HG03045 (cell line): Measurements from ENCODE around the gene BRD3OS.
"Not testable (repeated sequence)": the region's sequence is repeated elsewhere in the genome, so short reads cannot be mapped to it uniquely, and the experiment has no call there.

Experiments
- ATAC-seq: cut with Tn5 transposase; IDR thresholded peaks from one replicate; pipeline ENCODE4 v1.9.1; 2021; ENCODE audit warnings: mild to moderate bottlenecking, moderate library complexity; ENCODE audit not compliant: unreplicated experiment

Gene BRD3OS

GRCh38 chr9:134061688-134062371 lies 36.5 kb downstream of the BRD3OS start:
- no peak for ATAC-seq

GRCh38 chr9:134062461-134063087 lies 37.3 kb downstream of the BRD3OS start:
- no peak for ATAC-seq

DNA sequence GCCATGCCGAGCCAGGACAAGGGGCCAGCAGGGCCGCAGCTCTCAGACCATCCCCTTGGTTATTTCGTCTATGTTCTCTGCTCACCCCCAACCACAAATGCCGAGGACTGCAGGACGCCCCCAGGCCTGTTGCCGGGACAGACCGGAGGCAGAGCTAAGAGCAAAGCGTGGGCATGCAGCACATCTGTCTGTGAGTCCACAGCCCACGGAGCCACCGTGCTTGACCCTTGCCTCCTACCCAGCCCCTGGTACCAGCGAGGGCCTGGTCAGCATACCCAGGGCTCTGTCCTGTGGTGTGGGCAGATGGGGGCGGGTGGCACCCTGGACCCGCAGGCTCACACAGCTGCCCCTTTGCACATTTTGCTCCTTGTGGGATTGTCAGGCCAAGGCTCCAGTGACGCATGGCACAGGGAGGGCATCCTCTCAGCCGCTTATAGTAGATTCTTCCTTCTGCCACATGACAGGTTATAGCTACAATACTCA lies 37.8 kb downstream of the BRD3OS start:
- ATAC-seq, result no peak

DNA sequence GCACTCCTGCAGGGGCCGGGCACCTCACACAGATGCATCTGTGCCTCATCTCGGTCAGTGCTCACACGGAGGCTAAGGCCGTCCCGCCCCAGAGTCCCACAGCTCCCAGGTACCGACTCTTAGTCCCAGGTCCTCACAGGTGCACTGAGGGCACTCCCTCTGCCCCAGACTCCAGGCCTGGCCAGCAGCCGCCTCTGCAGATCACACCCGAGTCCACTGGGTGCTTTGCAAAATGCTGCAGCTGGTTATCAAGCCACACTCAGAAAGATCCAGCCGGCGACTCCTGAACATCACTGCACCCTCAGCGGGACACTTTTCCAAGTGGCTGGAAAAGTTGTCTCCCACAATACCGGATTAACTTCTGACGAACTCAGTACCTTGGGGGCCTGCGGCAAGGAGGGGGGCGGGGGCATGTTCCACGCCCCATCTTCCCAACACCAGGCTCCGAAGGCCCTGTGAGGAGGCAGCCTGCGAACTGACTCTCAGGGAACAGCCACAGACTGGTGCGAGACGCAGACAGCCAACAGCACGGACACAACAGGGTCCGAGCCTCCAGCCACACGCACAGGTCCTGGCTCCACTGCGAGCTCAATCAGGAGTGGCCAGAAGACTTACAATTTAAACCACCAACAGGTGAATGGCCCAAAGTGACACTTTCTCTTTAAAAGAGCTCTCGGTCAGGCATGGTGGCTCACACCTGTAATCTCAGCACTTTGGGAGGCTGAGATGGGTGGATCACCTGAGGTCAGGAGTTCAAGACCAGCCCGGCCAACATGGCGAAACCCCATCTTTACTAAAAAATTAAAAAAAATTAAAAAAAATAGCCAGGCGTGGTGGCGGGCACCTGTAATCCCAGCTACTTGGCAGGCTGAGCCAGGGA lies 38.5 kb downstream of the BRD3OS start:
- ATAC-seq, result no peak

DNA sequence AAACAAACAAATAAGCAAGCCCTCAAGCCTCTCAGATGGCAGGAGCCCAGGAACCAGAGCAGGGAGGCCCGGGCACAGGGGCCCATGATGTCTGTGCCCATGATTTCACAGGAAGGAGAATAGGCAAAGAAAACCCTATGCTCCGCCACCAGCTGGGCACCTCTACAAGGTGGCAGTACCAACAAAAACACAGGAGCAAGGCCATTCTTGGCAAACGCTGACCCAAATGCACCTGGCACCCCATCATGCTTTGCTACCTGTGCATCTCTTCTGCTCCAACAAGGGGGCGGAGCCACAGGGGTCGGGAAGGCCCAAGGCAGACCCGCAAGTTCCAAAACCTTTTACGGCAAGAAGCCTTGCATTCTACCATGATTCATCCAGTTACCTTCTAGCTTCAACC lies 39.4 kb downstream of the BRD3OS start:
- ATAC-seq, result no peak

DNA sequence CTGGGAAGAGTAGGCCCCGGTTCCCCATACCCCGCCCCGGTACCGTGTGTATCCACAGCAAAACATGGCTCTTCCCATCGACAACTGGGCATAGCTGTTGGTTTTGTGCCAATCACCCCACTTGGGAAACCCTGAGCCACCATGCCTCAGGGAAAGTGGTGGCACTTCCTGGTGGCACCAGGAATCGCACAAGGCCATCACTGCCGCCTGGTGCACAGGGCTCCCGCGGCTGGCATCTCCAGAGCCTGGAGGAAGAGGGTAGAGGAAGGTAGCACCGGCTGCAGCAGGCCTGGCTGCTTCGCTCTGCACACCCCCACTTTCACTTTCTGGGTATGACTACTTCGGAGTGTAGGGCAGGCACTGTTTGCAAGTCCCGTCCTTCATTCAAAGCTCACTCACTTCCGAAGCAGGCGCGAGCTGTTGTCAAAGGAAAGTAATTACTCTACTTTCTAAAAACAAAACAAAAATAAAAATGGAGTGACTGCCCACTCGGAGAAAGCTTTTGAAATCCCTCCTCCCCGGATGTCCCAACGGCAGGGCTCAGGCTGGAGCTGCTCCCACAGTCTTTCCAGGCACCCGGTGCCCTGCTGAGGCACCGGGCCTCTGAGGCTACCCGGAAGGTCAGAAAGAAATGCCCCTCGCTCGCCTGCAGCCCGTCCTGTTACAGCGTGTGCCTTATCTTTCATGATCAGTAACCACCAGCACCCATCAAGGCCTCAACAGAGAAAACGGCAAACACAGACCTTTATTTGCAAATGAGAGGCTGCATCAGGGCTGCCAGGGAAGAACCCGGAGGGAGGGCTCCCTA lies 40.5 kb downstream of the BRD3OS start:
- ATAC-seq, result no peak

GRCh38 chr9:134066526-134066912 lies 41.2 kb downstream of the BRD3OS start:
- ATAC-seq, result no peak

GRCh38 chr9:134066913-134067851 lies 41.9 kb downstream of the BRD3OS start:
- no peak for ATAC-seq

DNA sequence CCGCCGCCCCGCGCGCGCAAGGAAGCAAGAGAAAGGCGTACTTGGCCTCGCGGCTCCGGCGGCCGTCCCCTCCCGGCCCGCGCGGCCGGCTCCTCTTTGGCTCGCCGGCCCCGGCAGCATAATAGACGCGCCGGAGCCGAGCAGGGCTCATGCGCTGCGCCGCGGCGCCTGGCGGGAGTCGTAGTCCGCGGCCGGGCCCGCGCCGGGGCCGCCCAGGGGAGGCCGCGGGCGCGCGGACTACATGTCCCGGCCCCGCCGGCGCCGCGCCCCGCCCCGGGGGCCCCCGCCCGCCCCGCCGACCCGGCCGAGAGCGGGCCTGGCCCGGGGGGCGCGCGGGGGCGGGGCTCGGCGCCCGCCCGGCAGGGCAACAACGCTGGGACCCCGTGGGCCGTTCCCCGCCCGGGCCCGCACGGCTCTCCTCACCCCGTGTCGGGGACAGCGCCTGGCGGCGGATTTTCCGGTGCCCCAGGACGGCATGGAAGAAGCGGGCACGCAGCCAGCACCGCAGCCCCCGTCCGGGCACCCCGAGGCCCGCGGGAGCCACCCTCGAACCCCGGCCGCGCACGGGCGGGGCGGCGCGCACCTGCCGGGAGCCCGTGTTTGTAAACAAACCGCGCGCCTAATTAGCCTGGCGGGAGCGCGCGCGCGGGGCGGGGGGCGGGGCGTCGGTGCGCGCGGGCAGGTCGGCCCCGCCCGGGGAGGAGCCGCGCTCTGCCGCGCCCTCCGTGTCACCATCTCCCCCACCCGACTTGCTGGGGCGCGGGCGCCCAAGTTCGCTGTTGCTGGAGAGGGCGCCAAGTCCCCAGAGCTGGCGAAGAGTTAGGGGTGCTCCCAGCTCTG lies 42.8 kb downstream of the BRD3OS start, which contains the start of gene BRD3:
TSS of gene BRD3 (minus strand) at position 123 of the 840 bp plus-strand sequence. CDS start 14,549 bp downstream, outside the sequence.
- peak; percentile 76 for ATAC-seq

DNA sequence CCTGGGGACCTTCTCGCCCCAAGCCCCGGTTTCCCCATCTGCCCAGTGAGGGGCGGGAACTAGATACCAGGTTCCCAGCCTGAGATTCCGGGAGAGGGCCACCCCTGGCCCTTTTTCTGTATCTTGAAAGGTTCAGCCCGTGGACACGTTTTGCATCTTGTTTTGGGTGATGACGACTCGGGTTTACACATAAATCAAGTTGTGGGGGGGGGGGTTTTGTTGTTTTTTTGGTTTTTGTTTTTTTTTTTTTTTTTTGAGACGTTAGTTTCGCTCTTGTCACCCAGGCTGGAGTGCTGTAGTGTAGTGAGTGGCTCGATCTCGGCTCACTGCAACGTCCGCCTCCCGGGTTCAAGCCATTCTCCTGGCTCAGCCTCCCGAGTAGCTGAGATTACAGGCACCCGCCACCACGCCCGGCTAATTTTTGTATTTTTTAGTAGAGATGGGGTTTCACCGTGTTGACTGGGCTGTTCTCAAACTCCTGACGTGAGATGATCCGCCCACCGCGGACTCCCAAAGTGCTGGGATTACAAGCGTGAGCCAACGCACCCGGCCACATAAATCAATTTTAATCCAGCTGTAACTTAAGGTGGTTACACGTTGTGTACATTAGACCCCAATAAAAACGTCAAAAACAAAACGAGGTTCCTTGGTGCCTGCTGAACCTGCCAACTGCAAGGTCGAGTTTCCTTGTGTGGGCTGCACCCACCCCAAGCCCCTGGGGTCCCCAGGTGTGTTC lies 43.6 kb downstream of the BRD3OS start:
- ATAC-seq, result no peak

DNA sequence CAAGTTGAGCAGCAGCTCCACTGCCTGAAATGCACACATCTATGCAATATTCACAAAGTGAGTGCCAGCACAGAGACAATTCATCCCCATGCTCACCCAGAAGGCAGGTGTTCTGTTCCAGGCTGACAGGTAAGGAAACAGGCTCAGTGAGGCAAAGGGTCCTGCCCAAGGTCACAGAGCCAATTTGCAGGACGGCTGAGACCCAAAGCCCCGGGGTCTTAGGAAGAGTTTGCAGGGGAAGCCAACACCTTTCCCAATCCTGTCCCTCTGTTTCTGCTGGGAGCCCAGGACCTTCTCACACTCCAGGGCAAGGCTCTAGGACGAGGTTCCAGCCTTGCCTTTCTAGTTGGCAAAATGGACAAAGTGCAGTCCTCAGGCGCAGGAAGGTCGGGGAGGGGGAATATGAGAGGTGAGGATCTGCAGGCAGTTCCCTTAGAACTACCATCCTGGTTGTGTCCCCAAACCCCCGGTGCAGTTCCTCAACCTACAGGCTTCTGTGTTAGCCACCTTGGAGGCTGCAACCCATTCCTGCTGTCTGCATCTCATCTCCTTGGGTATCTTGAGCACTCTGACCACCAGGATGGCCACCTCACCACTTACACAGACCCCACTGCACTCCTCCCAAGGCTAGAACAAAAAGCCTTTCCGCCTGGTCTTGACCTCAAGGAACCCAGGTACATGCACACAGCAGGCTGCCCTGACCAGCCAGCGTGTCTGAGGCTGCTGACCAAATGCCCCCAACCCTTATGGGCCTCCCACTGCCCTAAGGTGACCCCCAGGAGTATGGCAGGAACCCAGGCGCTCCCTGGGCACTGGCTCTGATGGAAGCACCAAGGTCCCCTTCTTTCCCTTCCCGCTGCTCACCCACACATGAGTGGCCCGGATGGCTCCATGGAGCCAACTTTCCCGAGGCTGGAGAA lies 44.5 kb downstream of the BRD3OS start:
- no peak for ATAC-seq

DNA sequence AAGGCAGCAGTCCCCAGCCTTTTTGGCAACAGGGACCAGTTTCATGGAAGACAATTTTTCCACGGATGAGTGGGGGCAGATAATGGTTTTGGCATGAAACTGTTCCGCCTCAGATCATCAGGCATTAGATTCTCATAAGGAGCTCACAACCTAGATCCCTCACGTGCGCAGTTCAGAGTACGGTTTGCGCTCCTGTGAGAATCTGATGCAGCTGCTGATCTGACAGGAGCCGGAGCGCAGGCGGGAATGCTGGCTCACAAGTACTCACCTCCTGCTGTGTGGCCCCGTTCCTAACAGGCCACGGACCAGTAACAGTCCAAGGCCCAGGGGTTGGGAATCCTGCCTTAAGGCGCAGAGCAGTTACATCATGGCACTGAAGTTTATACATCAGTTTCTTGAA lies 45.9 kb downstream of the BRD3OS start:
- no peak for ATAC-seq

GRCh38 chr9:134072683-134073082 lies 47.4 kb downstream of the BRD3OS start:
- ATAC-seq, result not testable (repeated sequence)

DNA sequence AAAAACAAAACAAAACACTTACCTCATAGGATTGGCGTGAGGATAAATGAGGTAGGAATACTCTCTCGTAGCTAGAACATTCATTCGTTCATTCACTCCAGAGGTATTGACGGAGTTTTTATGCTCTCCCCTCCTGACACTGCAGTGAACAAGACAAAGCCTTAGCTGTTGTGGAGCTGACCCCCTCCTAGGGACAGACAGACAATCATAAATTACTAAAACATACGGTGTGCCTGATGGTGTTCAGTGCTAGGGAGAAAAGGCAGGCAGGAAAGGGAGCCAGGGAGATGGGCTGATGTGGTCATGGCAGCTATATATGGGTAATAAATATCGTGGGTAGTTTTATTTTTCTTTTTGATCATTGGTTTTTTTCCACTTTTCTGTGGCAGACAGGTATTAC lies 48.2 kb downstream of the BRD3OS start:
- no peak for ATAC-seq

DNA sequence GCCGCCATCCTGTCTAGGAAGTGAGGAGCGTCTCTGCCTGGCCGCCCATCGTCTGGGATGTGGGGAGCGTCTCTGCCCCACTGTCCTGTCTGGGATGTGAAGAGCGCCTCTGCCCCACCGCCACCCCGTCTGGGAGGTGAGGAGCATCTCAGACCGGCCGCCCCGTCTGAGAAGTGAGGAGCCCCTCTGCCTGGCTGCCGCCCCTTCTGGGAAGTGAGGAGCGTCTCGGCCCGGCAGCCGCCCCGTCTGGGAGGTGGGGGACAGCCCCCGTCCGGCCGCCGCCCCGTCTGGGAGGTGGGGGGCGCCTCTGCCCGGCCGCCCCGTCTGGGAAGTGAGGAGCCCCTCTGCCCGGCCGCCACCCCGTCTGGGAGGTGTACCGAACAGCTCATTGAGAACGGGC lies 50.4 kb downstream of the BRD3OS start:
- not testable (repeated sequence) for ATAC-seq

DNA sequence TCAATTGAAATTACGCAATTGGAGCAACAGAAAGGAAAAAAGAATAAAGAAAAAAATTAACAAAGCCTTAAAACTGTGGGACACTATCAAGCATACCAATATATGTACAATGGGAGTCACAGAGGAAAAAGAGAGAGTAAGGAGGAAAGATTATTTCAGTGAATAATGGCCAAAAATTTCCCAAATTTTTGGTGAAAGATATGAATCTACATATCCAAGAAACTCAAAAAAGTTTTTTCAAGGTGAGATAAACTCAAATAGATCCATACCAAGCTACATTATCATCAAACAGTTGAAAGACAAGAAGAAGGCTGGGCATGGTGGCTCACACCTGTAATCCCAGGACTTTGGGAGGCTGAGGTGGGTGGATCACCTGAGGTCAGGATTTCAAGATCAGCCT lies 51.4 kb downstream of the BRD3OS start:
- no peak for ATAC-seq
